ENCODE results near the gene FZD8.

FZD8 gene

DNA sequence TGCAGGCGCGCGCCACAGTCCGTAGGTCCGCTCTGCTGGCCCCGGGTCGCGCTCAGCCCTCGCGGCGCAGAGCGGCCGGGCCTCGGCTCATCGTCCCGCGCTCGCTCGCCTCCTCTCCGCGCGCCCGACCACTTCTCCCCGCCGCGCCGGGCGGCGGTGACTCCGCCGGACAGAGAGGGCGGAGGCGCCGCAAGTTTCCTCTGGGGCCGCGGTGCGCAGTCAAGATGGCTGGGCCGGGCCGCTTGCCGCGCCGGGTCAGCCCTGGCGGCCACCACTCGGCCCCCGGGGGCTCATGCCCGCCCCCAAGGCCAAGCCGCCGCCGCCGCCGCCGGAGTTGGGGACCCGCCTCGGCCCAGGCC lies 441 bp downstream of the FZD8 start:
- TF ChIP-seq, protein P1, sequence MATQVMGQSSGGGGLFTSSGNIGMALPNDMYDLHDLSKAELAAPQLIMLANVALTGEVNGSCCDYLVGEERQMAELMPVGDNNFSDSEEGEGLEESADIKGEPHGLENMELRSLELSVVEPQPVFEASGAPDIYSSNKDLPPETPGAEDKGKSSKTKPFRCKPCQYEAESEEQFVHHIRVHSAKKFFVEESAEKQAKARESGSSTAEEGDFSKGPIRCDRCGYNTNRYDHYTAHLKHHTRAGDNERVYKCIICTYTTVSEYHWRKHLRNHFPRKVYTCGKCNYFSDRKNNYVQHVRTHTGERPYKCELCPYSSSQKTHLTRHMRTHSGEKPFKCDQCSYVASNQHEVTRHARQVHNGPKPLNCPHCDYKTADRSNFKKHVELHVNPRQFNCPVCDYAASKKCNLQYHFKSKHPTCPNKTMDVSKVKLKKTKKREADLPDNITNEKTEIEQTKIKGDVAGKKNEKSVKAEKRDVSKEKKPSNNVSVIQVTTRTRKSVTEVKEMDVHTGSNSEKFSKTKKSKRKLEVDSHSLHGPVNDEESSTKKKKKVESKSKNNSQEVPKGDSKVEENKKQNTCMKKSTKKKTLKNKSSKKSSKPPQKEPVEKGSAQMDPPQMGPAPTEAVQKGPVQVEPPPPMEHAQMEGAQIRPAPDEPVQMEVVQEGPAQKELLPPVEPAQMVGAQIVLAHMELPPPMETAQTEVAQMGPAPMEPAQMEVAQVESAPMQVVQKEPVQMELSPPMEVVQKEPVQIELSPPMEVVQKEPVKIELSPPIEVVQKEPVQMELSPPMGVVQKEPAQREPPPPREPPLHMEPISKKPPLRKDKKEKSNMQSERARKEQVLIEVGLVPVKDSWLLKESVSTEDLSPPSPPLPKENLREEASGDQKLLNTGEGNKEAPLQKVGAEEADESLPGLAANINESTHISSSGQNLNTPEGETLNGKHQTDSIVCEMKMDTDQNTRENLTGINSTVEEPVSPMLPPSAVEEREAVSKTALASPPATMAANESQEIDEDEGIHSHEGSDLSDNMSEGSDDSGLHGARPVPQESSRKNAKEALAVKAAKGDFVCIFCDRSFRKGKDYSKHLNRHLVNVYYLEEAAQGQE (IDR thresholded peaks at IDR 0.05; ENCODE audit: low read depth) = no peak
- no peak for TF ChIP-seq CREB1 (IDR thresholded peaks at IDR 0.05; ENCODE audit: low read depth)
- no peak for TF ChIP-seq ZBTB7A (IDR thresholded peaks at IDR 0.05; ENCODE audit: low read depth)

DNA sequence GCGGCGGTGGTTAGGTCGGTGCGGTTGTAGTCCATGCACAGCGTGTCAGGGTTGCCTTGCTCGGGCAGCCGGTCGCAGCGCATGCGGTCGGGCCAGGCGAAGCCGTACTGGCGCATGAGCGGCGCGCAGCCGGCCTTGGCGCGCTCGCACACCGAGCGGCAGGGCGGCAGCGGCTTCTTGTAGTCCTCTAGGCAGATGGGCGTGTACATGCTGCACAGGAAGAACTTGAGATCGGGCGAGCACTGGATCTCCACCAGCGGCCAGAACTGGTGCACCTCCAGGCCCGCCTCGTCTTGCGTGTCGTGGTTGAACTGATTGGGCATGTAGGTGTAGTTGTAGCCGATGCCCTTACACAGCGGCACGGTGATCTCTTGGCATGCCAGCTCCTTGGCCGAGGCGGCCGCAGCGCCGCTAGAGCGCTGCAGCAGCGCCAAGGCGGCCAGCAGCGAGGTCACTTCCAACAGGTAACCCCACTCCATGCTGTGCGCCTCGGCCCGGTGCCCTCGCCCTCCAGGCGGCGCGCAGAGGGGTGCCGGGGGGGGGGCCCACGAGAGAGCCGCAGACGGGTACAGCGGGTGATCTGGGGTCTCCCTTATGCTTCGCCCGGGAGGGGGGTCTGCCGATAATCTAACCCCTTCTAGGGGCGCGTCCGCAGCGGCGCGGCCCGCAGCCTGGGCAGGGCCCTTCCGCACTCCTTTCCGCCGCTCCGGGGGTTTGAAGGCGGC lies 983 bp downstream of the FZD8 start:
- TF ChIP-seq, protein P2, sequence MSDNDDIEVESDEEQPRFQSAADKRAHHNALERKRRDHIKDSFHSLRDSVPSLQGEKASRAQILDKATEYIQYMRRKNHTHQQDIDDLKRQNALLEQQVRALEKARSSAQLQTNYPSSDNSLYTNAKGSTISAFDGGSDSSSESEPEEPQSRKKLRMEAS (IDR thresholded peaks at IDR 0.05) = peak; percentile 98
- TF ChIP-seq, protein P3, sequence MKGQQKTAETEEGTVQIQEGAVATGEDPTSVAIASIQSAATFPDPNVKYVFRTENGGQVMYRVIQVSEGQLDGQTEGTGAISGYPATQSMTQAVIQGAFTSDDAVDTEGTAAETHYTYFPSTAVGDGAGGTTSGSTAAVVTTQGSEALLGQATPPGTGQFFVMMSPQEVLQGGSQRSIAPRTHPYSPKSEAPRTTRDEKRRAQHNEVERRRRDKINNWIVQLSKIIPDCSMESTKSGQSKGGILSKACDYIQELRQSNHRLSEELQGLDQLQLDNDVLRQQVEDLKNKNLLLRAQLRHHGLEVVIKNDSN (IDR thresholded peaks at IDR 0.05) = no peak

DNA sequence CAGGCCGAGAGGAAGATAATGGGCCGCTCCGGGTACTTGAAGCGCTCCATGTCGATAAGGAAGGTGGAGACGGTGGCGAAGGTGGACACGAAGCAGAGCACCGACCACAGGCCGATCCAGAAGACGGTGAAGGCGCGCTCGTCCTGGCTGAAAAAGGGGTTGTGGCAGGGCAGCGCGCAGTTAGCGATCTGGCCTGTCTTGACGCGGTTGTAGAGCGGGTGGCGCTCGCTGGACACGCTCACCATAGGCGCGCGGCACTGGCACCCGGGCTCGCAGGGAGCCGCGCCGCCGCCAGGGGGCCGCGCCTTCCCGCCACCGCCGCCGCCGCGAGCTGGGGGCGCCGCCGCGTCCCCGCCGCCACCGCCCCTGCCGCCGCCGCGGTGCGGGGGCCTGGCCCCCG lies 1.6 kb downstream of the FZD8 start:
- TF ChIP-seq TEAD4 (IDR thresholded peaks at IDR 0.05) (no peak), FOXM1 (IDR thresholded peaks at IDR 0.05; ENCODE audit: borderline replicate concordance, low read depth) (no peak)

DNA sequence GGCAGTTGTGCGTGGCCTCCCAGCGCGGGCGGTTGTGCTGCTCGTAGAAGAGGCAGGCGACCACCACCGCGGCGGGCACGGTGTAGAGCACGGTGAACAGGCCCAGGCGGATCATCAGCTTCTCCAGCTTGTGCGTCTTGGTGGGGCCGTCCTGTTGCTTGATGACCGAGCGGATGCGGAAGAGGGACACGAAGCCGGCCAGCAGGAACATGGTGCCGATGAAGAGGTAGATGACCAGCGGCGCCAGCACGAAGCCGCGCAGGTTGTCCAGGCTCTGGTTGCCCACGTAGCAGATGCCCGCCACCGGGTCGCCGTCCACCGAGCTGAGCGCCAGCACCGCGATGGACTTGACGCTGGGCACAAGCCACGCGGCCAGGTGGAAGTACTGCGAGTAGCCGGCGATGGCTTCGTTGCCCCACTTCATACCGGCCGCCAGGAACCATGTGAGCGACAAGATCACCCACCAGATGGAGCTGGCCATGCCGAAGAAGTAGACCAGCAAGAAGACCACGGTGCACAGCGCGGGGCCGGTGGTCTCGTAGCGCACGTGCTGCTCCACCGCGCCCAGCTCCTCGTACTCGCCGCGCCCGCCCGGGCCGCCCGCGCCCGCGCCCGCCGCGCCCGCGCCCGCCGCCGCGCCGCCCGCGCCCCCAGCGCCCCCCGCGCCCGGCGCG lies 2.2 kb downstream of the FZD8 start:
- TF ChIP-seq TEAD4 (IDR thresholded peaks at IDR 0.05) = no peak
- no peak for TF ChIP-seq FOXM1 (IDR thresholded peaks at IDR 0.05; ENCODE audit: borderline replicate concordance, low read depth)
- TF ChIP-seq EGR1 (IDR thresholded peaks at IDR 0.05) = no peak
- TF ChIP-seq, protein P3 (IDR thresholded peaks at IDR 0.05) = no peak
- TF ChIP-seq, protein P1 (IDR thresholded peaks at IDR 0.05; ENCODE audit: low read depth) = no peak
- TF ChIP-seq, protein P2 (IDR thresholded peaks at IDR 0.05) = no peak
- TF ChIP-seq ZBTB7A (IDR thresholded peaks at IDR 0.05; ENCODE audit: low read depth) = no peak

DNA sequence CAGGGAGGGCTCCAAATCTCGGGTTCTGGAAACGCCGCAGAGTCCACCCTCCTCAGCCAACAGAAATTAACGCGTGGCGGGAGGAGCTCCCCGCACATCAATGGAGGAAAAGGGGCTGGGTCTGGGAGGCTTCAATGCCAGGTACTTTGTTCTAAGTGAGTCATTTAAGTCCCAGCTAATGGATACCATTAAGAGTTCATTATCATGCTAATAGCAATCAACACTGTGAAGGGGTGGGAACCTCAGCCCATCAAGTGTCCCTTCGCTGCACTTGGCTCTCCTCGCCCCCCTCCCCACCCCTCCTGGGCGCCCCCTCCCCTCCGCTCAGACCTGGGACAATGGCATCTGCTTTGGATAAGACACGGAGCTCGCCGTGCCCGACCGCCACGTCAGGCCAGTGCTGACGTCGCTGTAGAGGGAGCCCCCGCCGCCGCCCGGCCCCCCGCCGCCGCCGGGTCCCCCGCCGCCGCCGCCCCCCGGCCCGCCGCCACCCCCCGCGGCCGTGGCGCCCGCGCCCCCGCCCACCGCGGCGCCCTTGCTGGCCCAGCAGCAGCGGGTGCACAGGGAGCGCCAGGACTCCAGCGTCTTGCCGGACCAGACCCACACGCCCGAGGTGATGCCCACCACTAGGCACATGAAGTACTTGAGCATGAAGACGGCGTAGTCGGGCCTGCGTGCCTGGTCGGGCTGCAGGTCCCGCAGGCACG lies 2.9 kb downstream of the FZD8 start:
- TF ChIP-seq, protein P2 (IDR thresholded peaks at IDR 0.05) = no peak
- TF ChIP-seq ZBTB7A (IDR thresholded peaks at IDR 0.05; ENCODE audit: low read depth) (no peak), YY1 (IDR thresholded peaks at IDR 0.05; ENCODE audit: low read depth) (no peak), EP300 (IDR thresholded peaks at IDR 0.05; ENCODE audit: borderline replicate concordance) (no peak), TAF1 (IDR thresholded peaks at IDR 0.05; ENCODE audit: low read depth) (no peak), TCF12 (IDR thresholded peaks at IDR 0.05; ENCODE audit: low read depth) (no peak), EGR1 (IDR thresholded peaks at IDR 0.05) (no peak), CREB1 (IDR thresholded peaks at IDR 0.05; ENCODE audit: low read depth) (no peak), NFIC (IDR thresholded peaks at IDR 0.05) (no peak), RAD21 (IDR thresholded peaks at IDR 0.05; ENCODE audit: low read depth) (no peak), FOXM1 (IDR thresholded peaks at IDR 0.05; ENCODE audit: borderline replicate concordance, low read depth) (no peak), CEBPB (IDR thresholded peaks at IDR 0.05) (no peak), TEAD4 (IDR thresholded peaks at IDR 0.05) (no peak)
- TF ChIP-seq, protein P1 (IDR thresholded peaks at IDR 0.05; ENCODE audit: low read depth) = no peak
- TF ChIP-seq, protein P3 (IDR thresholded peaks at IDR 0.05) = no peak

All from Ishikawa (cell line).